Sciatic nerve (tissue), 2 donors: Measurements from ENCODE around the gene DARS2. TPM values are rescaled to one million over a fixed set of nuclear protein-coding genes. Genes with fewer than 3 reads are reported as not detected.
"Not testable (repeated sequence)": the region's sequence is repeated elsewhere in the genome, so short reads cannot be mapped to it uniquely, and the experiment has no call there.

Experiments
- ATAC-seq: fragments of 200-7000 bp; cut with Tn5 transposase; one replicate; pipeline ENCODE4 v1.9.1; 2020; ENCODE audit warnings: mild to moderate bottlenecking, moderate library complexity
- DNase-seq: peaks from one replicate; pipeline ENCODE4 v3.0.0-alpha.2; 2020; ENCODE audit warnings: low spot score
- intact Hi-C: fragments of 100-400 bp; cut with DNase I; formaldehyde crosslinking; loops from one replicate; pipeline ENCODE4 v1.14.2; 2022
- total RNA-seq: library from RNA; stranded (reverse); fragmentation: NEBNext Ultra II Directional; extraction: Animal tissue kit (Norgen Biotek cat#: 25700); gene quantifications from one replicate; pipeline ENCODE4 v1.2.1, GENCODE V29; 2021
- donor health status: DM: no; HTN: no; CAD: no.
- donor health status: DM: no; HTN: no; CAD: no.

DARS2 gene
- total RNA-seq, 1 donor from 2014 or later, result 10.2 TPM

GRCh38 chr1:173871500-173871899 is 47.0 kb downstream of the DARS2 start:
- ATAC-seq (no peak), DNase-seq (no peak)
- intact Hi-C loops, result no loop called here

- no peak for DNase-seq
- ATAC-seq, result no peak
- intact Hi-C loops, result no loop called here
Measured at GRCh38 chr1:173876732-173877131, 52.3 kb downstream of the DARS2 start.

- intact Hi-C loops, result no loop called here
- DNase-seq (no peak), ATAC-seq (no peak)
Measured at GRCh38 chr1:173878251-173878650, 53.8 kb downstream of the DARS2 start.

GRCh38 chr1:173881117-173881516 is 56.6 kb downstream of the DARS2 start:
- DNase-seq, ATAC-seq, intact Hi-C loops: not testable (repeated sequence)

- intact Hi-C loops, result no loop called here
- ATAC-seq, result no peak
- no peak for DNase-seq
Measured at GRCh38 chr1:173884701-173885100, 60.2 kb downstream of the DARS2 start.

GRCh38 chr1:173886746-173887611 is 62.5 kb downstream of the DARS2 start:
- intact Hi-C loops, result no loop called here
- ATAC-seq, result no peak
- DNase-seq, result no peak

GRCh38 chr1:173887627-173888026 is 63.2 kb downstream of the DARS2 start:
- DNase-seq (no peak), ATAC-seq (no peak)
- intact Hi-C loops, result no loop called here

GRCh38 chr1:173888749-173889148 is 64.3 kb downstream of the DARS2 start:
- ATAC-seq (no peak), DNase-seq (no peak)
- intact Hi-C loops, result no loop called here

GRCh38 chr1:173889885-173890284 is 65.4 kb downstream of the DARS2 start:
- ATAC-seq (no peak), DNase-seq (no peak)
- intact Hi-C loops, result no loop called here

- ATAC-seq (no peak), DNase-seq (no peak)
- intact Hi-C loops, result no loop called here
Measured at GRCh38 chr1:173893611-173894010, 69.1 kb downstream of the DARS2 start.

- DNase-seq (no peak), ATAC-seq (no peak)
- intact Hi-C loops, result no loop called here
Measured at GRCh38 chr1:173894189-173894588, 69.7 kb downstream of the DARS2 start.

- ATAC-seq (no peak), DNase-seq (no peak)
- intact Hi-C loops, result no loop called here
Measured at GRCh38 chr1:173900427-173900826, 76.0 kb downstream of the DARS2 start.

GRCh38 chr1:173900992-173901391 is 76.5 kb downstream of the DARS2 start:
- intact Hi-C loops, result no loop called here
- ATAC-seq, result no peak
- DNase-seq, result no peak

- intact Hi-C loops, result no loop called here
- DNase-seq (no peak), ATAC-seq (no peak)
Measured at GRCh38 chr1:173903827-173904531, 79.5 kb downstream of the DARS2 start.

Other genes with a start within 250 kb of the DARS2 start
- gene SLC9C2, start 221.6 kb upstream of the DARS2 start, total RNA-seq, result not detected
- not detected for gene TEX50, start 189.3 kb upstream of the DARS2 start, total RNA-seq
- 1.5 TPM for gene ANKRD45, start 154.8 kb upstream of the DARS2 start, total RNA-seq
- gene KLHL20, start 109.7 kb upstream of the DARS2 start, total RNA-seq, result 33.4 TPM
- 6.2 TPM for gene CENPL, start 210 bp downstream of the DARS2 start, total RNA-seq
- 340 TPM for gene GAS5, start 43.3 kb downstream of the DARS2 start, total RNA-seq
- 26.5 TPM for gene ZBTB37, start 43.7 kb downstream of the DARS2 start, total RNA-seq
- not detected for gene SERPINC1, start 92.7 kb downstream of the DARS2 start, total RNA-seq
- 47.6 TPM for gene RC3H1, start 197.7 kb downstream of the DARS2 start, total RNA-seq